OCI-LY7 (cell line): ENCODE data around the gene COL23A1. TPM values are rescaled to one million over a fixed set of nuclear protein-coding genes. Genes with fewer than 3 reads are reported as not detected.

Source experiments
- BruUV-seq: library from RNA; stranded (reverse); fragments of 400-500 nt; replicated peaks from 2 replicates; lab custom pipeline; 2021; lab: Mats Ljungman, UMichigan
- CTCF ChIA-PET: fragments of 300-600 bp; sonication (Branson Sonifier 250); formaldehyde crosslinking; loops from one replicate; lab custom pipeline; 2022; ENCODE audit warnings: antibody characterized with exemption; ENCODE audit not compliant: unreplicated experiment; lab: Charles Lee
- POLR2A ChIA-PET: fragments of 300-600 bp; sonication (Branson Sonifier 250); formaldehyde crosslinking; loops from one replicate; lab custom pipeline; 2022; ENCODE audit warnings: antibody characterized with exemption; lab: Charles Lee
- DNase-seq: peaks from one replicate; pipeline ENCODE4 v3.0.0-alpha.2; 2015; ENCODE audit warnings: low spot score
- H2AFZ ChIP-seq: fragments of 200-600 bp; sonication (generic), shearing (Covaris generic); 2 replicates; pipeline ENCODE4 v1.6.1; 2014; ENCODE audit warnings: mild to moderate bottlenecking, antibody characterized with exemption, low read length, moderate library complexity
- H3K27ac ChIP-seq: fragments of 200-600 bp; sonication (generic); 2 replicates; pipeline ENCODE4 v1.5.1; 2014; ENCODE audit warnings: mixed run types, low read depth, mild to moderate bottlenecking, moderate library complexity, low read length, inconsistent platforms; ENCODE audit not compliant: poor library complexity, severe bottlenecking
- H3K36me3 ChIP-seq: fragments of 200-600 bp; sonication (generic); 2 replicates; pipeline ENCODE4 v1.6.1; 2014; ENCODE audit warnings: mild to moderate bottlenecking, antibody characterized with exemption, low read length, moderate library complexity, mixed read lengths; ENCODE audit not compliant: insufficient read depth
- H3K4me1 ChIP-seq: fragments of 200-600 bp; sonication (generic); 2 replicates; pipeline ENCODE4 v1.5.1; 2014; ENCODE audit warnings: mild to moderate bottlenecking, low read length; ENCODE audit not compliant: insufficient read depth, poor library complexity, severe bottlenecking
- H3K4me2 ChIP-seq: fragments of 200-600 bp; sonication (generic); 2 replicates; pipeline ENCODE4 v1.6.1; 2014; ENCODE audit warnings: mild to moderate bottlenecking, low read length
- H3K4me3 ChIP-seq: fragments of 200-600 bp; sonication (generic); 2 replicates; pipeline ENCODE4 v1.5.1; 2014; ENCODE audit warnings: mild to moderate bottlenecking, low read depth, low read length; ENCODE audit not compliant: poor library complexity, severe bottlenecking
- H3K79me2 ChIP-seq: fragments of 200-600 bp; sonication (generic); 2 replicates; pipeline ENCODE4 v1.6.1; 2016; ENCODE audit warnings: low read depth, mild to moderate bottlenecking, low read length, moderate library complexity, mixed read lengths; ENCODE audit not compliant: insufficient read depth
- H3K9me2 ChIP-seq: fragments of 200-600 bp; sonication (generic); 2 replicates; pipeline ENCODE4 v1.6.1; 2016; ENCODE audit warnings: mild to moderate bottlenecking, low read length, mixed read lengths; ENCODE audit not compliant: insufficient read depth
- H3K9me3 ChIP-seq: fragments of 200-600 bp; sonication (generic); 2 replicates; pipeline ENCODE4 v1.6.1; 2014; ENCODE audit warnings: mild to moderate bottlenecking, mixed run types, low read length, mixed read lengths
- H4K20me1 ChIP-seq: fragments of 200-600 bp; sonication (generic); 2 replicates; pipeline ENCODE4 v1.6.1; 2014; ENCODE audit warnings: mild to moderate bottlenecking, antibody characterized with exemption, low read length, moderate library complexity, mixed read lengths; ENCODE audit not compliant: insufficient read depth
- EZH2phosphoT487 ChIP-seq: fragments of 200-600 bp; sonication (generic); IDR thresholded peaks from 2 replicates; pipeline ENCODE4 v1.6.1; 2018; ENCODE audit warnings: low read depth, borderline replicate concordance, mild to moderate bottlenecking, mixed run types, antibody characterized with exemption, low read length, moderate library complexity, mixed read lengths
- intact Hi-C: fragments of 100-400 bp; cut with micrococcal nuclease; formaldehyde crosslinking; loops from one replicate; pipeline ENCODE4 v1.10.0; 2022; ENCODE audit not compliant: unreplicated experiment
- small RNA-seq: library from RNA; depleted of rRNA; stranded (forward); fragments of <200 nt; gene quantifications from one replicate; pipeline ENCODE3, GENCODE V24; 2014
- total RNA-seq, 2 experiments: library from RNA; depleted of rRNA in 1 of 2; stranded (reverse); fragments of >200 nt in 1 of 2; shearing (Covaris generic) in 1 of 2; gene quantifications; 2 replicates each; pipeline ENCODE4 v1.2.3, GENCODE V29; 2014 to 2022
- TF ChIP-seq, protein P1 (sequence below): fragments of 200-600 bp; sonication (generic); conservative IDR thresholded peaks from 2 replicates; pipeline ENCODE4 v1.5.1; 2014; ENCODE audit warnings: mild to moderate bottlenecking, antibody characterized with exemption, low read length, moderate library complexity, mixed read lengths

Gene COL23A1
- total RNA-seq, 2 experiments from 2014 or later, result 0.53 TPM; not detected in 1

- Histone ChIP-seq H3K4me3 (no peak overlapping the region), H2AFZ (no peak overlapping the region), H3K9me2 (no peaks in the 10 kb centered on the region), H3K4me1 (no peaks in the 10 kb centered on the region), H3K36me3 (no peaks in the 10 kb centered on the region), H3K9me3 (no peaks in the 10 kb centered on the region), H3K79me2 (no peaks in the 10 kb centered on the region), H3K4me2 (no peak overlapping the region), H4K20me1 (no peaks in the 10 kb centered on the region), H3K27ac (no peak overlapping the region)
- CTCF ChIA-PET, result no interaction called here
- no peak for DNase-seq
- POLR2A ChIA-PET, result no interaction called here
- no TSS peak for BruUV-seq
- no peak for TF ChIP-seq EZH2phosphoT487
- TF ChIP-seq, protein P1, sequence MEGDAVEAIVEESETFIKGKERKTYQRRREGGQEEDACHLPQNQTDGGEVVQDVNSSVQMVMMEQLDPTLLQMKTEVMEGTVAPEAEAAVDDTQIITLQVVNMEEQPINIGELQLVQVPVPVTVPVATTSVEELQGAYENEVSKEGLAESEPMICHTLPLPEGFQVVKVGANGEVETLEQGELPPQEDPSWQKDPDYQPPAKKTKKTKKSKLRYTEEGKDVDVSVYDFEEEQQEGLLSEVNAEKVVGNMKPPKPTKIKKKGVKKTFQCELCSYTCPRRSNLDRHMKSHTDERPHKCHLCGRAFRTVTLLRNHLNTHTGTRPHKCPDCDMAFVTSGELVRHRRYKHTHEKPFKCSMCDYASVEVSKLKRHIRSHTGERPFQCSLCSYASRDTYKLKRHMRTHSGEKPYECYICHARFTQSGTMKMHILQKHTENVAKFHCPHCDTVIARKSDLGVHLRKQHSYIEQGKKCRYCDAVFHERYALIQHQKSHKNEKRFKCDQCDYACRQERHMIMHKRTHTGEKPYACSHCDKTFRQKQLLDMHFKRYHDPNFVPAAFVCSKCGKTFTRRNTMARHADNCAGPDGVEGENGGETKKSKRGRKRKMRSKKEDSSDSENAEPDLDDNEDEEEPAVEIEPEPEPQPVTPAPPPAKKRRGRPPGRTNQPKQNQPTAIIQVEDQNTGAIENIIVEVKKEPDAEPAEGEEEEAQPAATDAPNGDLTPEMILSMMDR, result no peak
- intact Hi-C loops, result no loop called here
Observed at GRCh38 chr5:178191661-178192060, 398.5 kb downstream of the COL23A1 start.

GRCh38 chr5:178189433-178189832, 400.8 kb downstream of the COL23A1 start:
- BruUV-seq, result no TSS peak
- no peaks in the 10 kb centered on the region for H3K9me3 ChIP-seq
- H3K27ac ChIP-seq, result no peak overlapping the region
- no peak overlapping the region for H2AFZ ChIP-seq
- CTCF ChIA-PET, result no interaction called here
- POLR2A ChIA-PET, result interaction anchor here (0.6 kb wide), 1 partner anchor 1821 kb away, joined by 3 read pairs; no protein-coding TSS in a partner anchor
- H3K36me3 ChIP-seq, result no peaks in the 10 kb centered on the region
- DNase-seq, result no peak
- H4K20me1 ChIP-seq, result no peaks in the 10 kb centered on the region
- H3K4me3 ChIP-seq, result no peak overlapping the region
- intact Hi-C loops, result no loop called here
- TF ChIP-seq, protein P1, result no peak
- no peak for TF ChIP-seq EZH2phosphoT487
- no peaks in the 10 kb centered on the region for H3K4me1 ChIP-seq
- no peaks in the 10 kb centered on the region for H3K9me2 ChIP-seq
- no peak overlapping the region for H3K4me2 ChIP-seq
- H3K79me2 ChIP-seq, result no peaks in the 10 kb centered on the region

Small RNAs within 50 kb of the gene (small RNA-seq; reads per million reads assigned to genes)
- gene RN7SKP70 (not detected), gene RN7SL646P (not detected)

Other genes with a start within 250 kb of the COL23A1 start
- gene CLK4, start 36.7 kb upstream of the COL23A1 start, total RNA-seq (2014; rRNA removed; shearing (Covaris generic)), result 31.8 and 37.4 TPM in 2 replicates
- 32.6 and 40.1 TPM in 2 replicates for gene CLK4, start 36.7 kb upstream of the COL23A1 start, total RNA-seq (2022)
- 11.3 and 15.2 TPM in 2 replicates for gene ZNF354A, start 140.3 kb upstream of the COL23A1 start, total RNA-seq (2014; rRNA removed; shearing (Covaris generic))
- 18.2 and 19.4 TPM in 2 replicates for gene ZNF354A, start 140.3 kb upstream of the COL23A1 start, total RNA-seq (2022)